ENCODE data around the gene COG2. TPM values are rescaled to one million over a fixed set of nuclear protein-coding genes. Genes with fewer than 3 reads are reported as not detected.

COG2 gene
- total RNA-seq, 1 experiment from 2014 or later: 21.5 TPM

GRCh38 chr1:230701434-230701833 lies 59.2 kb downstream of the COG2 start:
- H2AFZ ChIP-seq: no peak overlapping the region
- H3K4me2 ChIP-seq: no peak overlapping the region
- BruUV-seq (replicated peaks): no TSS peak
- no peaks in the 10 kb centered on the region for H3K36me3 ChIP-seq (ENCODE audit: low read depth)
- no peaks in the 10 kb centered on the region for H3K9me3 ChIP-seq (ENCODE audit: insufficient read depth, low read depth)
- intact Hi-C loops (cut with micrococcal nuclease; ENCODE audit: unreplicated experiment): no loop called here
- H3K27me3 ChIP-seq (ENCODE audit: insufficient read depth, low read depth): no peaks in the 10 kb centered on the region
- CTCF ChIA-PET: no interaction called here
- H3K79me2 ChIP-seq (ENCODE audit: low read depth): no peaks in the 10 kb centered on the region
- no peak for DNase-seq
- POLR2A ChIA-PET (ENCODE audit: unreplicated experiment): no interaction called here
- no peaks in the 10 kb centered on the region for H4K20me1 ChIP-seq (ENCODE audit: insufficient read depth)
- H3K4me3 ChIP-seq: no peak overlapping the region
- TF ChIP-seq EZH2 (IDR thresholded peaks at IDR 0.05; ENCODE audit: low read depth) (no peak), CTCF (conservative IDR thresholded peaks at IDR 0.05) (no peak)
- no peak overlapping the region for H3K27ac ChIP-seq
- H3F3A ChIP-seq (ENCODE audit: insufficient read depth, low read depth): no peaks in the 10 kb centered on the region
- H3K4me1 ChIP-seq (replicated peaks; ENCODE audit: insufficient read depth): no peaks in the 10 kb centered on the region; the same call in 1 of the 2 replicates
- no peaks in the 10 kb centered on the region for H3K9me2 ChIP-seq (ENCODE audit: insufficient read depth)

GRCh38 chr1:230701895-230702768 lies 59.9 kb downstream of the COG2 start:
- no TSS peak for BruUV-seq (replicated peaks)
- no peaks in the 10 kb centered on the region for H3K36me3 ChIP-seq (ENCODE audit: low read depth)
- ChIA-PET CTCF (no interaction called here), POLR2A (ENCODE audit: unreplicated experiment) (no interaction called here)
- H3F3A ChIP-seq (ENCODE audit: insufficient read depth, low read depth): no peaks in the 10 kb centered on the region
- TF ChIP-seq EZH2 (IDR thresholded peaks at IDR 0.05; ENCODE audit: low read depth) (no peak), CTCF (conservative IDR thresholded peaks at IDR 0.05) (no peak)
- intact Hi-C loops (cut with micrococcal nuclease; ENCODE audit: unreplicated experiment): no loop called here
- no peak overlapping the region for H3K4me2 ChIP-seq
- DNase-seq: no peak
- no peak overlapping the region for H3K4me3 ChIP-seq
- no peak overlapping the region for H2AFZ ChIP-seq
- H3K79me2 ChIP-seq (ENCODE audit: low read depth): no peaks in the 10 kb centered on the region
- H3K9me2 ChIP-seq (ENCODE audit: insufficient read depth): no peaks in the 10 kb centered on the region
- no peaks in the 10 kb centered on the region for H4K20me1 ChIP-seq (ENCODE audit: insufficient read depth)
- H3K27ac ChIP-seq: no peak overlapping the region
- no peaks in the 10 kb centered on the region for H3K9me3 ChIP-seq (ENCODE audit: insufficient read depth, low read depth)
- H3K4me1 ChIP-seq (replicated peaks; ENCODE audit: insufficient read depth): no peaks in the 10 kb centered on the region; the same call in 1 of the 2 replicates
- H3K27me3 ChIP-seq (ENCODE audit: insufficient read depth, low read depth): no peaks in the 10 kb centered on the region

- Histone ChIP-seq H3K4me3 (no peak overlapping the region), H3K4me1 (replicated peaks; ENCODE audit: insufficient read depth) (no peaks in the 10 kb centered on the region; the same call in 1 of the 2 replicates), H3F3A (ENCODE audit: insufficient read depth, low read depth) (no peaks in the 10 kb centered on the region), H2AFZ (no peak overlapping the region), H3K36me3 (ENCODE audit: low read depth) (no peaks in the 10 kb centered on the region), H3K4me2 (no peak overlapping the region), H3K27ac (no peak overlapping the region), H3K27me3 (ENCODE audit: insufficient read depth, low read depth) (no peaks in the 10 kb centered on the region), H3K79me2 (ENCODE audit: low read depth) (no peaks in the 10 kb centered on the region), H4K20me1 (ENCODE audit: insufficient read depth) (no peaks in the 10 kb centered on the region), H3K9me3 (ENCODE audit: insufficient read depth, low read depth) (no peaks in the 10 kb centered on the region), H3K9me2 (ENCODE audit: insufficient read depth) (no peaks in the 10 kb centered on the region)
- intact Hi-C loops (cut with micrococcal nuclease; ENCODE audit: unreplicated experiment): no loop called here
- ChIA-PET POLR2A (ENCODE audit: unreplicated experiment) (no interaction called here), CTCF (no interaction called here)
- TF ChIP-seq CTCF (conservative IDR thresholded peaks at IDR 0.05) (no peak), EZH2 (IDR thresholded peaks at IDR 0.05; ENCODE audit: low read depth) (no peak)
- DNase-seq: peak; percentile 38 to 53
- BruUV-seq (replicated peaks): no TSS peak
Measured at GRCh38 chr1:230702934-230703678, 60.8 kb downstream of the COG2 start.

Measured in PC-9 (cell line).